A673 (cell line): ENCODE results near the gene CROCC2. TPM values are rescaled to one million over a fixed set of nuclear protein-coding genes. Genes with fewer than 3 reads are reported as not detected.

ENCODE experiments used
- BruUV-seq: library from RNA; stranded (reverse); fragments of 400-500 nt; replicated peaks from 2 replicates; lab custom pipeline; 2021; lab: Mats Ljungman, UMichigan
- CTCF ChIA-PET: fragments of 300-600 bp; sonication (Branson Sonifier 250); formaldehyde crosslinking; loops from one replicate; lab custom pipeline; 2022; ENCODE audit warnings: antibody characterized with exemption; lab: Charles Lee
- POLR2A ChIA-PET: fragments of 300-600 bp; sonication (Branson Sonifier 250); formaldehyde crosslinking; loops from one replicate; lab custom pipeline; 2022; ENCODE audit warnings: antibody characterized with exemption; ENCODE audit not compliant: low non-redundant PET; lab: Charles Lee
- DNase-seq: peaks from one replicate; pipeline ENCODE4 v3.0.0-alpha.2; 2015; ENCODE audit warnings: low spot score
- H3K27ac ChIP-seq: fragments of 200-600 bp; sonication (generic); 2 replicates; pipeline ENCODE4 v1.5.1; 2016; ENCODE audit warnings: mixed run types, low read depth, mild to moderate bottlenecking, mixed read lengths, antibody characterized with exemption, low read length; ENCODE audit not compliant: poor library complexity, severe bottlenecking
- H3K27me3 ChIP-seq: fragments of 200-600 bp; sonication (generic); replicated peaks from 2 replicates; pipeline ENCODE4 v1.6.1; 2017; ENCODE audit warnings: mixed run types, low read depth, mild to moderate bottlenecking, mixed read lengths, antibody characterized with exemption, low read length; ENCODE audit not compliant: insufficient read depth, poor library complexity
- H3K36me3 ChIP-seq: fragments of 200-600 bp; sonication (generic); 2 replicates; pipeline ENCODE4 v1.6.1; 2016; ENCODE audit warnings: mixed run types, mild to moderate bottlenecking, mixed read lengths, antibody characterized with exemption, low read length; ENCODE audit not compliant: insufficient read depth, poor library complexity, severe bottlenecking
- H3K4me1 ChIP-seq: fragments of 200-600 bp; sonication (generic); 2 replicates; pipeline ENCODE4 v1.6.1; 2017; ENCODE audit warnings: mixed run types, mild to moderate bottlenecking, mixed read lengths, antibody characterized with exemption, low read length; ENCODE audit not compliant: insufficient read depth, poor library complexity, severe bottlenecking
- H3K4me3 ChIP-seq: fragments of 200-600 bp; sonication (generic); 2 replicates; pipeline ENCODE4 v1.5.1; 2016; ENCODE audit warnings: low read depth, mixed run types, mild to moderate bottlenecking, mixed read lengths, low read length; ENCODE audit not compliant: poor library complexity, severe bottlenecking
- H3K9me3 ChIP-seq: fragments of 200-600 bp; sonication (generic); 2 replicates; pipeline ENCODE4 v1.6.1; 2016; ENCODE audit warnings: mixed run types, low read depth, mild to moderate bottlenecking, mixed read lengths, antibody characterized with exemption, low read length; ENCODE audit not compliant: poor library complexity, severe bottlenecking
- EZH2 ChIP-seq: fragments of 200-600 bp; sonication (generic); IDR thresholded peaks from 2 replicates; pipeline ENCODE4 v1.6.1; 2017; ENCODE audit warnings: borderline replicate concordance, low read depth, mild to moderate bottlenecking, mixed read lengths, antibody characterized with exemption, low read length; ENCODE audit not compliant: poor library complexity, severe bottlenecking
- intact Hi-C: fragments of 100-400 bp; cut with micrococcal nuclease; formaldehyde crosslinking; loops from one replicate; pipeline ENCODE4 v1.10.0; 2022; ENCODE audit not compliant: unreplicated experiment
- total RNA-seq: library from RNA; stranded (reverse); gene quantifications from 2 replicates; pipeline ENCODE4 v1.2.3, GENCODE V29; 2021
- TF ChIP-seq, protein P1 (sequence below): fragments of 300-800, 200-600 bp; sonication (generic); conservative IDR thresholded peaks from 2 replicates; pipeline ENCODE4 v1.5.1; 2017; ENCODE audit warnings: low read depth, mild to moderate bottlenecking, antibody characterized with exemption, low read length, moderate library complexity, mixed read lengths

CROCC2 gene
- total RNA-seq, 1 experiment from 2014 or later: not detected

- Histone ChIP-seq H3K4me3 (no peak overlapping the region), H3K27me3 (no peaks in the 10 kb centered on the region), H3K27ac (no peak overlapping the region), H3K4me1 (peaks cover 30% of the 10 kb centered on the region), H3K9me3 (no peaks in the 10 kb centered on the region), H3K36me3 (no peaks in the 10 kb centered on the region)
- DNase-seq: no peak
- intact Hi-C loops: no loop called here
- ChIA-PET POLR2A (no interaction called here), CTCF (no interaction called here)
- TF ChIP-seq, protein P1, sequence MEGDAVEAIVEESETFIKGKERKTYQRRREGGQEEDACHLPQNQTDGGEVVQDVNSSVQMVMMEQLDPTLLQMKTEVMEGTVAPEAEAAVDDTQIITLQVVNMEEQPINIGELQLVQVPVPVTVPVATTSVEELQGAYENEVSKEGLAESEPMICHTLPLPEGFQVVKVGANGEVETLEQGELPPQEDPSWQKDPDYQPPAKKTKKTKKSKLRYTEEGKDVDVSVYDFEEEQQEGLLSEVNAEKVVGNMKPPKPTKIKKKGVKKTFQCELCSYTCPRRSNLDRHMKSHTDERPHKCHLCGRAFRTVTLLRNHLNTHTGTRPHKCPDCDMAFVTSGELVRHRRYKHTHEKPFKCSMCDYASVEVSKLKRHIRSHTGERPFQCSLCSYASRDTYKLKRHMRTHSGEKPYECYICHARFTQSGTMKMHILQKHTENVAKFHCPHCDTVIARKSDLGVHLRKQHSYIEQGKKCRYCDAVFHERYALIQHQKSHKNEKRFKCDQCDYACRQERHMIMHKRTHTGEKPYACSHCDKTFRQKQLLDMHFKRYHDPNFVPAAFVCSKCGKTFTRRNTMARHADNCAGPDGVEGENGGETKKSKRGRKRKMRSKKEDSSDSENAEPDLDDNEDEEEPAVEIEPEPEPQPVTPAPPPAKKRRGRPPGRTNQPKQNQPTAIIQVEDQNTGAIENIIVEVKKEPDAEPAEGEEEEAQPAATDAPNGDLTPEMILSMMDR: no peak
- no peak for TF ChIP-seq EZH2
- BruUV-seq: no TSS peak
Observed at GRCh38 chr2:240960971-240961876, 55.1 kb downstream of the CROCC2 start.

GRCh38 chr2:240961910-240962299 lies 55.8 kb downstream of the CROCC2 start:
- no TSS peak for BruUV-seq
- Histone ChIP-seq H3K27ac (no peak overlapping the region), H3K27me3 (no peaks in the 10 kb centered on the region), H3K4me1 (peaks cover 30% of the 10 kb centered on the region), H3K9me3 (no peaks in the 10 kb centered on the region), H3K36me3 (no peaks in the 10 kb centered on the region), H3K4me3 (no peak overlapping the region)
- intact Hi-C loops: no loop called here
- peak; percentile 53 for DNase-seq
- no peak for TF ChIP-seq EZH2
- TF ChIP-seq, protein P1: no peak
- CTCF ChIA-PET: no interaction called here
- POLR2A ChIA-PET: no interaction called here

GRCh38 chr2:240962300-240963064 lies 56.3 kb downstream of the CROCC2 start:
- no TSS peak for BruUV-seq
- Histone ChIP-seq H3K27ac (no peak overlapping the region), H3K36me3 (no peaks in the 10 kb centered on the region), H3K9me3 (no peaks in the 10 kb centered on the region), H3K27me3 (no peaks in the 10 kb centered on the region), H3K4me1 (peaks cover 30% of the 10 kb centered on the region), H3K4me3 (no peak overlapping the region)
- ChIA-PET POLR2A (no interaction called here), CTCF (no interaction called here)
- intact Hi-C loops: no loop called here
- TF ChIP-seq EZH2: no peak
- TF ChIP-seq, protein P1: no peak
- DNase-seq: peak; percentile 30
